AG09319 (cell line): ENCODE results near the gene CLCA2.

Experiments used
- DNase-seq: peaks from one replicate; pipeline ENCODE4 v3.0.0-alpha.2; 2010; ENCODE audit warnings: low read depth; ENCODE audit errors: extremely low read depth
- TF ChIP-seq, protein P1 (sequence below): IDR thresholded peaks from 2 replicates; pipeline ENCODE4 v1.5.1; 2011; ENCODE audit warnings: low read depth, mild to moderate bottlenecking, inconsistent platforms, low read length, moderate library complexity

CLCA2 gene

GRCh38 chr1:86502721-86503405, 78.9 kb downstream of the CLCA2 start:
- TF ChIP-seq, protein P1, sequence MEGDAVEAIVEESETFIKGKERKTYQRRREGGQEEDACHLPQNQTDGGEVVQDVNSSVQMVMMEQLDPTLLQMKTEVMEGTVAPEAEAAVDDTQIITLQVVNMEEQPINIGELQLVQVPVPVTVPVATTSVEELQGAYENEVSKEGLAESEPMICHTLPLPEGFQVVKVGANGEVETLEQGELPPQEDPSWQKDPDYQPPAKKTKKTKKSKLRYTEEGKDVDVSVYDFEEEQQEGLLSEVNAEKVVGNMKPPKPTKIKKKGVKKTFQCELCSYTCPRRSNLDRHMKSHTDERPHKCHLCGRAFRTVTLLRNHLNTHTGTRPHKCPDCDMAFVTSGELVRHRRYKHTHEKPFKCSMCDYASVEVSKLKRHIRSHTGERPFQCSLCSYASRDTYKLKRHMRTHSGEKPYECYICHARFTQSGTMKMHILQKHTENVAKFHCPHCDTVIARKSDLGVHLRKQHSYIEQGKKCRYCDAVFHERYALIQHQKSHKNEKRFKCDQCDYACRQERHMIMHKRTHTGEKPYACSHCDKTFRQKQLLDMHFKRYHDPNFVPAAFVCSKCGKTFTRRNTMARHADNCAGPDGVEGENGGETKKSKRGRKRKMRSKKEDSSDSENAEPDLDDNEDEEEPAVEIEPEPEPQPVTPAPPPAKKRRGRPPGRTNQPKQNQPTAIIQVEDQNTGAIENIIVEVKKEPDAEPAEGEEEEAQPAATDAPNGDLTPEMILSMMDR = no peak

GRCh38 chr1:86503406-86504136, 79.6 kb downstream of the CLCA2 start:
- TF ChIP-seq, protein P1 = no peak
- no peak for DNase-seq

More at GRCh38 chr1:86502721-86503405, 78.9 kb downstream of the CLCA2 start:
- DNase-seq = no peak

- TF ChIP-seq, protein P1 = no peak
- no peak for DNase-seq
Measured at GRCh38 chr1:86504137-86504479, 80.1 kb downstream of the CLCA2 start.

DNA sequence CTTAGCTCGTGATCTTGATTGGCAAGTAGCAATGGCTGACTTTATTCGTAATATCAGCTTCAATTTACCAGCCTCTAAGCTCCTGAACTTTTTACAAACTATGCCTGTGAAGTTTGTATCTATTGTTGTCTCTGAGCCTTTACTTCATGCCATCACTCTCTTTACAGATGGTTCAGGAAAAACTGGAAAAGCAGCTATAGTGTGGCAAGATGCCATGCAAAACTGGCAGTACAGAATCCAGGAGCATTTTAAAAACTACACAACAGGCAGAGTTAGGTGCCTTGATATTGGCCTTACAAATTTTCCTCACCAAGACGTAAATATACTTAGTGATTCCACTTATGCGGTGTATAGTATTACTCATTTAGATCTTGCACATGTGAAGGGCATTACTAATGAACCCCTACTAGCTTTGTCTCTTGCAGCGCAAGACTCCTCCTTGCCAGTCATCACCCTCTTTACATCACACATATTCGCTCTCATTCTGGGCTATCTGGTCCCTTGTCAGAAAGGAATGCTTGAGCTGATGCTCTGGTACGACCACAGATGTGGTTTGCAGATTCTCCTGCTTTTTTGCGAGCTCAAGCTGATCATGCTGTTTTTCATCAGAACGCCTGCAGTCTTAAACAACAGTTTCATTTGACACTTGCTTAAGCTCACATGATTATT, 81.1 kb downstream of the CLCA2 start:
- TF ChIP-seq, protein P1 = no peak
- no peak for DNase-seq

DNA sequence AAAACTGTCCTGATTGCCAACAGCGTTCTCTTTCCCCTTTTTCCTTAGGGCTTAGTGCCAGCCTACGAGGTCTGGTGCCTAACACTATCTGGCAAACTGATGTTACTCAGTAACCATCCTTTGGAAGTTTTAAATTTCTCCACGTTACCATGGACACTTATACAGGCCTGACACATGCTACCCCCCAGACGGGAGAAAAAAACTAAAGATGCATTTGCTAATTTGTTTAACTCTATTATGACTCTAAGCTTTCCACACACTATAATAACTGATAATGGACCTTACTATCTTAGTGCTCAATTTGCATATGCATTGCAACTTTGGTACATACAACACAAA, 81.6 kb downstream of the CLCA2 start:
- TF ChIP-seq, protein P1 = no peak
- no peak for DNase-seq
